OCI-LY3 (cell line): ENCODE results near the gene RSPH6A.

ENCODE experiments used
- H2AFZ ChIP-seq: fragments of 200-600, 300-600 bp; shearing (Covaris generic); 2 replicates; pipeline ENCODE4 v1.6.0; 2014; ENCODE audit warnings: antibody characterized with exemption, low read depth, low read length
- H3K27ac ChIP-seq: fragments of 200-600, 300-600 bp; sonication (generic); 2 replicates; pipeline ENCODE4 v1.5.1; 2014; ENCODE audit warnings: mild to moderate bottlenecking, low read length, moderate library complexity, mixed read lengths
- H3K27me3 ChIP-seq: fragments of 200-600, 300-600 bp; sonication (generic); 2 replicates; pipeline ENCODE4 v1.6.1; 2014; ENCODE audit warnings: low read depth, low read length, mixed read lengths
- H3K36me3 ChIP-seq: fragments of 200-600, 300-600 bp; sonication (generic); replicated peaks from 2 replicates; pipeline ENCODE3; 2014; ENCODE audit warnings: low read depth, low read length, mixed read lengths
- H3K4me1 ChIP-seq: fragments of 300-600, 200-600 bp; sonication (generic); 2 replicates; pipeline ENCODE4 v1.6.1; 2014; ENCODE audit warnings: low read length, mixed read lengths
- H3K4me2 ChIP-seq: fragments of 200-600, 300-600 bp; sonication (generic); 2 replicates; pipeline ENCODE4 v1.6.1; 2014; ENCODE audit warnings: low read length, mixed read lengths
- H3K4me3 ChIP-seq: fragments of 300-600, 200-600 bp; sonication (generic); 2 replicates; pipeline ENCODE4 v1.5.1; 2014; ENCODE audit warnings: antibody characterized with exemption, mild to moderate bottlenecking, low read length, moderate library complexity
- H3K79me2 ChIP-seq: fragments of 300-600, 200-600 bp; shearing (Covaris generic); 2 replicates; pipeline ENCODE4 v1.6.1; 2014; ENCODE audit warnings: mild to moderate bottlenecking, low read length, mixed read lengths
- H3K9ac ChIP-seq: fragments of 300-600, 200-600 bp; shearing (Covaris generic); 2 replicates; pipeline ENCODE4 v1.6.0; 2014; ENCODE audit warnings: mild to moderate bottlenecking, low read length, moderate library complexity
- H3K9me3 ChIP-seq: fragments of 200-600, 300-600 bp; shearing (Covaris generic); 2 replicates; pipeline ENCODE4 v1.6.1; 2014; ENCODE audit warnings: low read length, mixed read lengths; ENCODE audit not compliant: insufficient read depth
- H4K20me1 ChIP-seq: fragments of 200-600, 300-600 bp; sonication (generic); 2 replicates; pipeline ENCODE4 v1.6.1; 2016; ENCODE audit warnings: low read length, mixed read lengths; ENCODE audit not compliant: insufficient read depth
- CTCF ChIP-seq: fragments of 200-600, 300-600 bp; sonication (generic); IDR thresholded peaks from 2 replicates; pipeline ENCODE4 v1.5.1; 2014; ENCODE audit warnings: antibody characterized with exemption, low read length, low read depth
- EZH2phosphoT487 ChIP-seq: fragments of 200-600 bp; shearing (Covaris generic); IDR thresholded peaks from 2 replicates; pipeline ENCODE4 v1.6.1; 2018; ENCODE audit warnings: antibody characterized with exemption, mixed run types, low read depth

The RSPH6A gene

GRCh38 chr19:45764945-45765701 is 50.0 kb downstream of the RSPH6A start:
- Histone ChIP-seq H4K20me1 (no peaks in the 10 kb centered on the region), H3K79me2 (no peaks in the 10 kb centered on the region), H3K4me3 (no peak overlapping the region), H3K9me3 (no peaks in the 10 kb centered on the region), H3K4me1 (peaks cover 4% of the 10 kb centered on the region; the same call in 1 of the 2 replicates), H3K27ac (no peak overlapping the region), H3K27me3 (no peaks in the 10 kb centered on the region), H3K9ac (no peak overlapping the region), H2AFZ (no peak overlapping the region), H3K4me2 (no peak overlapping the region), H3K36me3 (no peaks in the 10 kb centered on the region)
- TF ChIP-seq CTCF (no peak), EZH2phosphoT487 (no peak)

GRCh38 chr19:45764475-45764874 is 50.6 kb downstream of the RSPH6A start:
- Histone ChIP-seq H3K9me3 (no peaks in the 10 kb centered on the region), H2AFZ (no peak overlapping the region), H3K4me2 (no peak overlapping the region), H3K9ac (no peak overlapping the region), H3K4me1 (peaks cover 4% of the 10 kb centered on the region; the same call in 1 of the 2 replicates), H3K4me3 (no peak overlapping the region), H3K27ac (no peak overlapping the region), H3K27me3 (no peaks in the 10 kb centered on the region), H4K20me1 (no peaks in the 10 kb centered on the region), H3K36me3 (no peaks in the 10 kb centered on the region), H3K79me2 (no peaks in the 10 kb centered on the region)
- TF ChIP-seq CTCF (no peak), EZH2phosphoT487 (no peak)

- Histone ChIP-seq H3K79me2 (no peaks in the 10 kb centered on the region), H3K9me3 (no peaks in the 10 kb centered on the region), H3K9ac (no peak overlapping the region), H3K4me3 (no peak overlapping the region), H3K27me3 (no peaks in the 10 kb centered on the region), H4K20me1 (no peaks in the 10 kb centered on the region), H3K36me3 (no peaks in the 10 kb centered on the region), H2AFZ (no peak overlapping the region), H3K4me2 (no peak overlapping the region), H3K27ac (no peak overlapping the region), H3K4me1 (peaks cover 4% of the 10 kb centered on the region; the same call in 1 of the 2 replicates)
- TF ChIP-seq EZH2phosphoT487 (no peak), CTCF (no peak)
These were observed 51.3 kb downstream of the RSPH6A start for GRCh38 chr19:45763691-45764294.

- peaks cover 2% of the 10 kb centered on the region; the same call in 1 of the 2 replicates for H3K4me1 ChIP-seq
- H3K4me2 ChIP-seq: no peak overlapping the region
- H3K36me3 ChIP-seq: no peaks in the 10 kb centered on the region
- no peak overlapping the region for H2AFZ ChIP-seq
- H3K4me3 ChIP-seq: no peak overlapping the region
- no peaks in the 10 kb centered on the region for H3K9me3 ChIP-seq
- H3K27me3 ChIP-seq: no peaks in the 10 kb centered on the region
- no peaks in the 10 kb centered on the region for H3K79me2 ChIP-seq
- no peaks in the 10 kb centered on the region for H4K20me1 ChIP-seq
- TF ChIP-seq EZH2phosphoT487: no peak
- TF ChIP-seq CTCF: no peak
- H3K9ac ChIP-seq: no peak overlapping the region
- no peak overlapping the region for H3K27ac ChIP-seq
These were observed 52.1 kb downstream of the RSPH6A start for GRCh38 chr19:45762870-45763631.
